Cardiac muscle cell (in vitro differentiated cells and primary cell): Measurements from ENCODE around the gene TSGA10IP. TPM values are rescaled to one million over a fixed set of nuclear protein-coding genes. Genes with fewer than 3 reads are reported as not detected.
"Not testable (repeated sequence)": the region's sequence is repeated elsewhere in the genome, so short reads cannot be mapped to it uniquely, and the experiment has no call there.

Experiments used
- DNase-seq, 2 donors: peaks; one replicate each; pipeline versions ENCODE4 v3.0.0 to v3.0.0-alpha.2; 2010 to 2017; ENCODE audit warnings: low read depth in 1 of 2, low spot score in 1 of 2
- H3K27ac ChIP-seq: fragments of 200-600 bp; sonication (generic); 2 replicates; pipeline ENCODE4 v1.5.1; 2016
- H3K27me3 ChIP-seq: fragments of 200-600 bp; sonication (generic); 2 replicates; pipeline ENCODE4 v1.6.0; 2016; ENCODE audit warnings: control low read depth
- H3K36me3 ChIP-seq: fragments of 200-600 bp; sonication (generic); 2 replicates; pipeline ENCODE4 v1.5.1; 2016; ENCODE audit warnings: control low read depth
- H3K4me1 ChIP-seq: fragments of 200-600 bp; sonication (generic); 2 replicates; pipeline ENCODE4 v1.8.1; 2017; ENCODE audit warnings: low read depth, mild to moderate bottlenecking, mixed run types
- H3K4me3 ChIP-seq: fragments of 200-600 bp; sonication (generic); 2 replicates; pipeline ENCODE4 v1.5.1; 2016; ENCODE audit warnings: mild to moderate bottlenecking
- H3K9me3 ChIP-seq: fragments of 200-600 bp; sonication (generic); 2 replicates; pipeline ENCODE4 v1.5.1; 2017; ENCODE audit warnings: low read depth, mild to moderate bottlenecking, control low read depth
- polyA plus RNA-seq: library from polyadenylated mRNA; unstranded; fragments of >200 nt; fragmentation: Nextera tagmentation; extraction: Ambion mirVana; gene quantifications from 2 replicates; pipeline ENCODE4 v1.2.1, GENCODE V29; 2016
- total RNA-seq: library from RNA; depleted of rRNA; stranded (reverse); fragments of >200 nt; gene quantifications from 2 replicates; pipeline ENCODE4 v1.2.3, GENCODE V29; 2016
- TF ChIP-seq, protein P1 (sequence below): IDR thresholded peaks from 2 replicates; pipeline ENCODE4 v1.5.1; 2012; ENCODE audit warnings: low read depth, mild to moderate bottlenecking, low read length

TSGA10IP gene
- total and polyA plus RNA-seq, 2 experiments from 2014 or later: 1.0 to 1.1 TPM

GRCh38 chr11:65947603-65948125 lies 2.4 kb downstream of the TSGA10IP start:
- TF ChIP-seq, protein P1, sequence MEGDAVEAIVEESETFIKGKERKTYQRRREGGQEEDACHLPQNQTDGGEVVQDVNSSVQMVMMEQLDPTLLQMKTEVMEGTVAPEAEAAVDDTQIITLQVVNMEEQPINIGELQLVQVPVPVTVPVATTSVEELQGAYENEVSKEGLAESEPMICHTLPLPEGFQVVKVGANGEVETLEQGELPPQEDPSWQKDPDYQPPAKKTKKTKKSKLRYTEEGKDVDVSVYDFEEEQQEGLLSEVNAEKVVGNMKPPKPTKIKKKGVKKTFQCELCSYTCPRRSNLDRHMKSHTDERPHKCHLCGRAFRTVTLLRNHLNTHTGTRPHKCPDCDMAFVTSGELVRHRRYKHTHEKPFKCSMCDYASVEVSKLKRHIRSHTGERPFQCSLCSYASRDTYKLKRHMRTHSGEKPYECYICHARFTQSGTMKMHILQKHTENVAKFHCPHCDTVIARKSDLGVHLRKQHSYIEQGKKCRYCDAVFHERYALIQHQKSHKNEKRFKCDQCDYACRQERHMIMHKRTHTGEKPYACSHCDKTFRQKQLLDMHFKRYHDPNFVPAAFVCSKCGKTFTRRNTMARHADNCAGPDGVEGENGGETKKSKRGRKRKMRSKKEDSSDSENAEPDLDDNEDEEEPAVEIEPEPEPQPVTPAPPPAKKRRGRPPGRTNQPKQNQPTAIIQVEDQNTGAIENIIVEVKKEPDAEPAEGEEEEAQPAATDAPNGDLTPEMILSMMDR: no peak

DNA sequence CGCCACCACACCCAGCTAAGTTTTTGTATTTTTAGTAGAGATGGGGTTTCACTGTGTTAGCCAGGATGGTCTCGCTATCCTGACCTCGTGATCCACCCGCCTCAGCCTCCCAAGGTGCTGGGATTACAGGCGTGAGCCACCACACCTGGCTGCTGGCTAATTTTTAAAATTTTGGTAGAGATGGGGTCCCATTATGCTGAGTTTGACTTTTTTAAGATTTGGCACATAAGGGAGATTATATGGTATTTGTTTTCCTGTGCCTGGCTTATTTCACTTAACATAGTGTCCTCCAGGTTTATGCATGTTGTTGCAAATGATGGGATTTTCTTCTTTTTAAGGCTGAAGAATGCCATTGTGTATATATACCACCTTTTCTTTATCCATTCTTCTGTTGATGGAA lies 5.4 kb downstream of the TSGA10IP start:
- H3K4me1 ChIP-seq, H3K4me3 ChIP-seq, H3K27me3 ChIP-seq, H3K27ac ChIP-seq, H3K36me3 ChIP-seq, DNase-seq, H3K9me3 ChIP-seq: not testable (repeated sequence)

More at GRCh38 chr11:65947603-65948125, 2.4 kb downstream of the TSGA10IP start:
- Histone ChIP-seq H3K9me3 (no peaks in the 10 kb centered on the region), H3K4me1 (no peaks in the 10 kb centered on the region), H3K36me3 (no peaks in the 10 kb centered on the region), H3K27ac (no peak overlapping the region), H3K4me3 (no peak overlapping the region), H3K27me3 (no peaks in the 10 kb centered on the region)
- DNase-seq: no peak

DNA sequence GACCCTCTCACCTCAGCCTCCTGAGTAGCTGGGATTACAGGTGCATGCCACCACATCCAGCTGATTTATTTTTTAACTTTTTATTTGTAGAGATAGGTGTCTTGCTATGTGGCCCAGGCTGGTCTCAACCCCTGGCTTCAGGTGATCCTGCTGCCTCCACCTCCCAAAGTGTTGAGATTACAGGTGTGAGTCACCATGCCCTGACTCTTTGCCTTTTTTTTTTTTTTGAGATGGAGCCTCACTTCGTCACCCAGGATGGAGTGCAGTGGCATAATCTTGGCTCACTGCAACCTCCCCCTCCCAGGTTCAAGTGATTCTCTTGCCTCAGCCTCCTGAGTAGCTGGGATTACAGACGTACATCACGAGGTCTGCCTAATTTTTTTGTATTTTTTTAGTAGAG lies 6.4 kb downstream of the TSGA10IP start:
- not testable (repeated sequence) for DNase-seq, H3K9me3 ChIP-seq, H3K4me3 ChIP-seq, H3K4me1 ChIP-seq, H3K27ac ChIP-seq, H3K36me3 ChIP-seq, H3K27me3 ChIP-seq

DNA sequence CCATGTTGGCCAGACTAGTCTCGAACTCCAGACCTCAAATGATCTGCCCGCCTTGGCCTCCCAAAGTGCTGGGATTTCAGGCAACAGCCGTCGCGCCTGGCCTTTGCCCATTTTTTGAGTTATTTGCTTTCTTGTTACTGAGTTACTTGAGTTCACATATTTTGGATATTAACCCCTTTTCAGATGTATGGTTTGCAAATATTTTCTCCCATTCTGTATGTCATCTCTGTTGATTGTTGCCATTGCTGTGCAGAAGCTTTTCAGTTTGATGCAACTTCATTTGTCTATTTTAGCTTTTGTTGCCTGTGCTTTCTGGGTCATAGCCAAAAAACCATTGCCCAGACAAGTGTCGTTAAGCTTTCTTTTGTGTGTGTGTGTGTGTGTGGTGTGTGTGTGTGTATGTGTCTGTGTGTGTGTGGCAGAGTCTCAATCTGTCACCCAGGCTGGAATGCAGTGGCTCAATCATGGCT lies 6.8 kb downstream of the TSGA10IP start:
- H3K4me3 ChIP-seq: no peak overlapping the region
- H3K9me3 ChIP-seq: no peaks in the 10 kb centered on the region
- DNase-seq: no peak
- H3K27me3 ChIP-seq: no peaks in the 10 kb centered on the region
- H3K36me3 ChIP-seq: no peaks in the 10 kb centered on the region
- no peak overlapping the region for H3K27ac ChIP-seq
- TF ChIP-seq, protein P1: no peak
- H3K4me1 ChIP-seq: no peaks in the 10 kb centered on the region

DNA sequence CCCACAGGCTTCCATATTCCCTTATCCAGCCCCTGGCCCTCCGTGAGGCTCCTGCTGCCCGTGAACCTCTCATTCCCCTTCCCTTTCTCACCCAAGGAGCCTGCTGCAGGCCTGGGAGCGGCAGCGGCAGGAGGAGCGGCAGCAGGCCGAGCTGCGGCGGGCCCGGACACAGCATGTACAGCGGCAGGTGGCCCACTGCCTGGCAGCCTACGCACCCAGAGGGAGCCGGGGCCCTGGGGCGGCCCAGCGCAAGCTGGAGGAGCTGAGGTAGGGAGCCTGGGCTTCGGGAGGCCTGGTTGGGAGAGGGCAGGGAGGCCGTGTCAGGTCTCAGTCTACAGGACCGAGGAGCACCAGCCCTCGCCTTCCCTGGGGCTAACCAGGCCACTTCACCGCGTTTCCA lies 8.2 kb downstream of the TSGA10IP start:
- no peak for DNase-seq
- no peaks in the 10 kb centered on the region for H3K36me3 ChIP-seq
- no peaks in the 10 kb centered on the region for H3K27me3 ChIP-seq
- no peak overlapping the region for H3K27ac ChIP-seq
- no peaks in the 10 kb centered on the region for H3K4me1 ChIP-seq
- no peak overlapping the region for H3K4me3 ChIP-seq
- TF ChIP-seq, protein P1: no peak
- no peaks in the 10 kb centered on the region for H3K9me3 ChIP-seq

- Histone ChIP-seq H3K9me3 (no peaks in the 10 kb centered on the region), H3K27ac (no peak overlapping the region), H3K4me1 (no peaks in the 10 kb centered on the region), H3K4me3 (no peak overlapping the region), H3K27me3 (no peaks in the 10 kb centered on the region), H3K36me3 (no peaks in the 10 kb centered on the region)
- TF ChIP-seq, protein P1: no peak
- DNase-seq: no peak
These were observed 9.5 kb downstream of the TSGA10IP start for GRCh38 chr11:65954771-65955170.

DNA sequence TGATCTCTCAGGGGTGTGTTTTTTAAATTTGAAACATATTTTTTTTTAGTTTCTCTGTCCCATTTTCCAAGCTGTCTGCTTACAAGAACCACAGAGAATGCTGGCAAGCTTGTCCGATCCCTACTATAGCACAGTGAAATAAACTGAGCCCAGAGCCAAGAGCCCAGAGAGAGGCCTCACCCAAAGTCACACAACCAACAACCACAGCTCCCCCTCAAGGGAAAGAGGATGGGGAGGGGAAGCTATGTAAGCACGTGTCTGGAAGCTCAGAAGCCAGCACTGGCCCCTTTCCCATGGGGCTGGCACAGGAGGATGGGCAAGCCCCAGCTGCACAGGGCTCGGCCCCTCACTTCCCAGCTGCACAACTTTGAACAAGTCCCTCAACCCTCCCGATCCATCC lies 13.0 kb downstream of the TSGA10IP start:
- H3K4me3 ChIP-seq: no peak overlapping the region
- no peaks in the 10 kb centered on the region for H3K36me3 ChIP-seq
- no peaks in the 10 kb centered on the region for H3K9me3 ChIP-seq
- no peak overlapping the region for H3K27ac ChIP-seq
- peaks cover 5% of the 10 kb centered on the region for H3K4me1 ChIP-seq
- TF ChIP-seq, protein P1: no peak
- DNase-seq: no peak
- H3K27me3 ChIP-seq: no peaks in the 10 kb centered on the region
